Keratinocyte (primary cell): ENCODE measurements around the gene CILP2.

Experiments
- EZH2 ChIP-seq: IDR thresholded peaks from one replicate; pipeline ENCODE4 v1.6.1; 2012; ENCODE audit warnings: inconsistent platforms, mild to moderate bottlenecking, low read length, moderate library complexity
- TF ChIP-seq, protein P1 (sequence below), 3 experiments: IDR thresholded peaks in 1 of 3; conservative IDR thresholded peaks in 1 of 3; optimal IDR thresholded peaks in 1 of 3; 2 replicates in 2 of 3; 3 replicates in 1 of 3; pipeline versions ENCODE3 to v1.5.1; 2011; ENCODE audit warnings: low read length in 3 of 3, mild to moderate bottlenecking in 3 of 3, moderate library complexity in 2 of 3, control low read depth in 1 of 3, inconsistent platforms in 1 of 3; ENCODE audit not compliant: insufficient read depth in 2 of 3; ENCODE audit errors: extremely low read depth in 1 of 3

DNA sequence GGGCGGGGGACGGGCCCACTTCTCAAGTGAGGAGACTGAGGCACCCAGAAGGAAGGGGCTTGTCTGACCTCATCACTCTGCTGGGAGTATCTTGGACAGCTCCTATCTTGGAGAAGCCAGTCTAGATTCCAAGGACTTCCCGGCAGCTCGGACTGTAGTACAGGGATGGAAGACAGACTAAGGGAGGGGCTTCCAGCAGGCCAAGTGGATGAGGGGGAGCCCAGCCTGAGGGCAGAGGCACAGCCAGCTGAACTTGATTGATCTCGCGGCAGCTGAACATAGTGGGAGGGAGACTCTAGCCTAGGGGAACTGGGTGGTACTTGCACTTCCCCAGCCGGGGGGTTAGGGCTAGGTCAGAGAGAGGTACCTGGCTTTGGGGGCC lies 711 bp downstream of the CILP2 start:
- TF ChIP-seq, protein P1, sequence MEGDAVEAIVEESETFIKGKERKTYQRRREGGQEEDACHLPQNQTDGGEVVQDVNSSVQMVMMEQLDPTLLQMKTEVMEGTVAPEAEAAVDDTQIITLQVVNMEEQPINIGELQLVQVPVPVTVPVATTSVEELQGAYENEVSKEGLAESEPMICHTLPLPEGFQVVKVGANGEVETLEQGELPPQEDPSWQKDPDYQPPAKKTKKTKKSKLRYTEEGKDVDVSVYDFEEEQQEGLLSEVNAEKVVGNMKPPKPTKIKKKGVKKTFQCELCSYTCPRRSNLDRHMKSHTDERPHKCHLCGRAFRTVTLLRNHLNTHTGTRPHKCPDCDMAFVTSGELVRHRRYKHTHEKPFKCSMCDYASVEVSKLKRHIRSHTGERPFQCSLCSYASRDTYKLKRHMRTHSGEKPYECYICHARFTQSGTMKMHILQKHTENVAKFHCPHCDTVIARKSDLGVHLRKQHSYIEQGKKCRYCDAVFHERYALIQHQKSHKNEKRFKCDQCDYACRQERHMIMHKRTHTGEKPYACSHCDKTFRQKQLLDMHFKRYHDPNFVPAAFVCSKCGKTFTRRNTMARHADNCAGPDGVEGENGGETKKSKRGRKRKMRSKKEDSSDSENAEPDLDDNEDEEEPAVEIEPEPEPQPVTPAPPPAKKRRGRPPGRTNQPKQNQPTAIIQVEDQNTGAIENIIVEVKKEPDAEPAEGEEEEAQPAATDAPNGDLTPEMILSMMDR (optimal IDR thresholded peaks at IDR 0.05 in 1 of 3, IDR thresholded peaks at IDR 0.05 in 1 of 3, conservative IDR thresholded peaks at IDR 0.05 in 1 of 3; ENCODE audit: extremely low read depth in 1 of 3, insufficient read depth in 2 of 3, low read length in 3 of 3): no peak
- peak; percentile 13 for TF ChIP-seq EZH2
